Right atrium auricular region (tissue), 2 donors: Measurements from ENCODE around the gene PHACTR1. TPM values are rescaled to one million over a fixed set of nuclear protein-coding genes. Genes with fewer than 3 reads are reported as not detected.

ENCODE experiments used
- DNase-seq: peaks from one replicate; pipeline ENCODE4 v3.0.0-alpha.2; 2019; ENCODE audit warnings: low spot score
- H3K27ac ChIP-seq, 2 donors: fragments of 200-600 bp; sonication (generic); 1 replicate in 1 of 2; 2 replicates in 1 of 2; pipeline ENCODE4 v1.5.1; 2016 to 2019
- H3K27me3 ChIP-seq, 2 donors: fragments of 200-600 bp; sonication (generic); one replicate each; pipeline versions ENCODE4 v1.5.1 to v1.6.0; 2017 to 2019
- H3K36me3 ChIP-seq: fragments of 200-600 bp; sonication (generic); one replicate; pipeline ENCODE4 v1.5.1; 2016
- H3K4me1 ChIP-seq, 2 donors: fragments of 200-600 bp; sonication (generic); one replicate each; pipeline versions ENCODE4 v1.5.1 to v1.6.0; 2017 to 2019
- H3K4me3 ChIP-seq, 2 donors: fragments of 200-600 bp; sonication (generic); 1 replicate in 1 of 2; 2 replicates in 1 of 2; pipeline ENCODE4 v1.5.1; 2017 to 2019; ENCODE audit warnings: mild to moderate bottlenecking in 1 of 2, moderate library complexity in 1 of 2
- H3K9me3 ChIP-seq, 2 donors: fragments of 200-600 bp; sonication (generic); one replicate each; pipeline ENCODE4 v1.5.1; 2019
- total RNA-seq, 2 donors: library from RNA; depleted of rRNA; stranded (reverse); fragments of >200 nt; gene quantifications; one replicate each; pipeline ENCODE4 v1.1.0, GENCODE V29; 2016
- TF ChIP-seq, protein P1 (sequence below), 2 donors: fragments of 200-600 bp; sonication (generic); IDR thresholded peaks; one replicate each; pipeline ENCODE4 v1.5.1; 2019; ENCODE audit warnings: antibody characterized with exemption in 2 of 2

The PHACTR1 gene
- total RNA-seq, 2 donors from 2014 or later = 19.1 to 46.0 TPM

DNA sequence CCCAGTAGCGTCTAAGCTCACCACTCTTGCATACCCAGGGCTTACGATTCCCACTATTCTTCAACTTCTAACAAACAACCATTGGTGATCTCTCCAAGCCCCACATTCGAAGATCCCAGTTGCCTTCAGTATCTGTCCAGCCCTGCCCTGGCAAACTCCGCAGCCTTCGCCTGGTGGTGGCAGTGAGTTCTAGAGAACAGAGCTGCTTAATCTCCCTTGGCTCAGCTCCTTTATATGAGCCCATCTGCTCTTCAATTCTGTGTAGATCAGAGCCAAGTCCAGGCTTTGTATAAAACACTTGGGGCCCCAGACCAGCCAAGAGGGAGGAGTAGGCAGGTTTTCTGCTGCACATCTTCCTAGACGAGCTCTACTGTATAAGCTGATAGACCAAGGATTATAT lies 193.3 kb downstream of the PHACTR1 start:
- TF ChIP-seq, protein P1, sequence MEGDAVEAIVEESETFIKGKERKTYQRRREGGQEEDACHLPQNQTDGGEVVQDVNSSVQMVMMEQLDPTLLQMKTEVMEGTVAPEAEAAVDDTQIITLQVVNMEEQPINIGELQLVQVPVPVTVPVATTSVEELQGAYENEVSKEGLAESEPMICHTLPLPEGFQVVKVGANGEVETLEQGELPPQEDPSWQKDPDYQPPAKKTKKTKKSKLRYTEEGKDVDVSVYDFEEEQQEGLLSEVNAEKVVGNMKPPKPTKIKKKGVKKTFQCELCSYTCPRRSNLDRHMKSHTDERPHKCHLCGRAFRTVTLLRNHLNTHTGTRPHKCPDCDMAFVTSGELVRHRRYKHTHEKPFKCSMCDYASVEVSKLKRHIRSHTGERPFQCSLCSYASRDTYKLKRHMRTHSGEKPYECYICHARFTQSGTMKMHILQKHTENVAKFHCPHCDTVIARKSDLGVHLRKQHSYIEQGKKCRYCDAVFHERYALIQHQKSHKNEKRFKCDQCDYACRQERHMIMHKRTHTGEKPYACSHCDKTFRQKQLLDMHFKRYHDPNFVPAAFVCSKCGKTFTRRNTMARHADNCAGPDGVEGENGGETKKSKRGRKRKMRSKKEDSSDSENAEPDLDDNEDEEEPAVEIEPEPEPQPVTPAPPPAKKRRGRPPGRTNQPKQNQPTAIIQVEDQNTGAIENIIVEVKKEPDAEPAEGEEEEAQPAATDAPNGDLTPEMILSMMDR (IDR thresholded peaks at IDR 0.05) = peak in 1 of 2 donors; percentile 27
- Histone ChIP-seq H3K27ac (no peak overlapping the region), H3K36me3 (no peaks in the 10 kb centered on the region), H3K9me3 (no peaks in the 10 kb centered on the region), H3K4me3 (no peak overlapping the region), H3K27me3 (no peaks in the 10 kb centered on the region), H3K4me1 (no peaks in the 10 kb centered on the region)
- DNase-seq = no peak

DNA sequence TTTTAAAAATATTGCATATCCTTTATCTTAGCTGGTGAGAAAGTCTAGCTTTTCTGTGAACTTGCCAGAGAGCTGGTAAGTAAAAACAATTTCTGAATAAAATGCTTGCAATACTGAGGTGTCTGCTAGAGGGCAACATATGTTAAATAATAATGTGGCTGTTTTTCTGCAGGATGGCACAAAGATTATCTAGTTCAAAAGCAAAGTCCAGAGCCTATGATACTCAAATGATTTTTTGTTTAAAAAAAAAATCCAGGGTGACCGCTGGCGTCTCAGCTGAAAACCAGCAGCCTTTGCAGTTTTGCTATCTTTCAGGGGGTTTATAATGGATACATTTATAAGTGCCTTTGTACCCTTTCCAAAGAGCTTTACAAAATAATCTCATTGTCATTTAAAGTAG lies 194.9 kb downstream of the PHACTR1 start:
- Histone ChIP-seq H3K9me3 (no peaks in the 10 kb centered on the region), H3K27ac (no peak overlapping the region), H3K4me1 (no peaks in the 10 kb centered on the region), H3K4me3 (no peak overlapping the region), H3K27me3 (no peaks in the 10 kb centered on the region), H3K36me3 (no peaks in the 10 kb centered on the region)
- TF ChIP-seq, protein P1 (IDR thresholded peaks at IDR 0.05) = peak in 1 of 2 donors; percentile 71
- no peak for DNase-seq

DNA sequence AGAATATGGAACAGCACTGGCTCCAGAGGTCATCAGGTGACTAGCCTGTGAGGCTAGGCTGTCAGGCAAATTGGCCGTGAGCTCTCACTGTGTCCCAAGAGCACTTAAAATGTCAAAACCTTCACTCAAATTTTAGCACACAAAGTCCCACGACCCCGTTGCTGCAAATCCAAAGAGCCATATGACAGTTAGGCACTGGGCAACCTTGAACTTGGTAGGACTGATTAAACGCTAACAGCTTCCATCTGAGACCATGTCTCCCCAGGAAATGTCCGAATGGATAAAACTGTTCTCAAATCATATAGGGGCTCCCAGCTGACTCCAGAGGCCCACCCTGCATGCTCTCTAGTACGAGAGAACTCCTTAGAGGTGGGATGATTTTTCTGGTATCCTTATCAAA lies 196.6 kb downstream of the PHACTR1 start:
- Histone ChIP-seq H3K9me3 (no peaks in the 10 kb centered on the region), H3K27ac (no peak overlapping the region), H3K4me1 (no peaks in the 10 kb centered on the region), H3K27me3 (no peaks in the 10 kb centered on the region), H3K36me3 (no peaks in the 10 kb centered on the region), H3K4me3 (no peak overlapping the region)
- no peak for DNase-seq
- TF ChIP-seq, protein P1 (IDR thresholded peaks at IDR 0.05) = no peak

DNA sequence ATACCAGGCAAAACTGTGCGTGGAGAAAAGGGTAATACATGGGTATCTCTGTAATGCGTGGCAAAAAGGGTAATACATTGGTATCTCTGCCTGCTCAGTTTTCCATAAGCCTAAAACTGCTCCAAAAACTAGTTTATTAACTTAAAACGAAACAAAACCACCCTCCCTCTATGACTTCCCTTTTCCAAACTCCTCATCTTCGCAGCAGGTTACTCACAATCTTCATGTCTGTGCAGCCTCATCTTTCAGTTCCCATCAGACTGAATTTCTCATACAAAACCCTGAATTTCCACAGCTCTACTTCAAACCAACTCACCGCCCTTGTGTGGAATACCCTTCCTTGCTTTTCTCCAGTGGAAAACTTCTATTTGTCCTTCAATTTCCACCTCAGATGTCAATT lies 199.4 kb downstream of the PHACTR1 start:
- Histone ChIP-seq H3K36me3 (no peaks in the 10 kb centered on the region), H3K4me3 (no peak overlapping the region), H3K27me3 (no peaks in the 10 kb centered on the region), H3K27ac (no peak overlapping the region), H3K4me1 (no peaks in the 10 kb centered on the region), H3K9me3 (no peaks in the 10 kb centered on the region)
- TF ChIP-seq, protein P1 (IDR thresholded peaks at IDR 0.05) = no peak
- DNase-seq = no peak

DNA sequence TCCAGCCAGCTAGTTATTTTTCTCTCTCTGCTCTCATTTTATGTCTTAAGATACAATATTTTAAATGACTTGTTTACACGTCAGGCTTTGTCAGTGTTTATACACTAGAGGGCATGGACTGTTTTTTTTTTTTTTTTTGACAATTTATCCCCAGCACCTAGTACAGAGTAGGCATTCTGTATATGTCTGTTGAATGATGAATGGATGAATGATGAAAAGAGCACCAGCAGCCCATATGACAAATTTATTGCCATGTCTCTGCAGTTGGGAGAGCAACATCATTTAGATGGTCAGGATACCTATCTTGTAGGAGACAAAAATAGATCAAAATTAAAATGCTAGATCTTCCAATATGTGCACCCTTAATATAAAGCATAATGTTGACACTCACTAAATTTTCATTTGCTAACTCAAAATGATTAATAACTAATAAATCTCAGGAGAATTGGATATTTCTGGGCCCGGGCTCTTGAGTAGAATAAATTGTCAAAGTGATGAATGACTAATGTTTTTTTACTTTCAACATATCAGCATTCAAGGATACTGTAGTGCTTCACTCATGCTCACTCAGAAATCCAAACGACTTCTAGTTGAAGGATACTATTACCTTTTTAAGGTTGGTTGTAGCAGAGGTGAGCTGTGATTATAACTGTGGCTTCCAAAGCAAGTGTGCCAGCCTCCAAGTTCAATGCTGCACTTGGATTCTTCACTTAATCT lies 200.0 kb downstream of the PHACTR1 start:
- Histone ChIP-seq H3K36me3 (no peaks in the 10 kb centered on the region), H3K27me3 (no peaks in the 10 kb centered on the region), H3K4me3 (no peak overlapping the region), H3K9me3 (no peaks in the 10 kb centered on the region), H3K4me1 (no peaks in the 10 kb centered on the region), H3K27ac (no peak overlapping the region)
- no peak for DNase-seq
- TF ChIP-seq, protein P1 (IDR thresholded peaks at IDR 0.05) = no peak

DNA sequence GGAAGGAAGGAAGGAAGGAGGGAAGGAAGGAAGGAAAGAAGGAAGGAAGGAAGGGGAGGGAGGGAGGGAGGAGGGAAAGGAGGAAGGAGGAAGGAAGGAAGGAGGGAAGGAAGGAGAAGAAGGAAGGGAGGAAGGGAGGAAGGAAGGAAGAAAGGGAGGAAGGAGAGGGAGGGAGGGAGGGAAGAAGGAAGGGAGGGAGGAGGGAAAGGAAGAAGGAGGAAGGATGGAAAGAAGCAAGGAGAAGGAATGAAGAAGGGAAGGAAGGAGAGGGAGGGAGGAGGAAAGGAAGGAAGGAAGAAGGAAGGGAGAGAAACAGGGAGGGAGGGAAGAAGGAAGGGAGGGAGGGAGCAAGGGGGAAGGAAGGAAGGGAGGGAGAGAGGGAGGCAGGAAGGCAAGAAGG lies 204.9 kb downstream of the PHACTR1 start:
- Histone ChIP-seq H3K27me3 (no peaks in the 10 kb centered on the region), H3K36me3 (no peaks in the 10 kb centered on the region), H3K27ac (no peak overlapping the region), H3K4me1 (no peaks in the 10 kb centered on the region), H3K4me3 (no peak overlapping the region), H3K9me3 (no peaks in the 10 kb centered on the region)
- DNase-seq = no peak
- TF ChIP-seq, protein P1 (IDR thresholded peaks at IDR 0.05) = no peak
